ENCODE results near the gene STX1A. TPM values are rescaled to one million over a fixed set of nuclear protein-coding genes. Genes with fewer than 3 reads are reported as not detected.

Gene STX1A
- polyA plus RNA-seq, 1 experiment: 12.9 TPM

GRCh38 chr7:73704640-73705550 lies 14.6 kb downstream of the STX1A start:
- H3K27me3 ChIP-seq (ENCODE audit: control insufficient read depth, insufficient read depth, low read length): no peaks in the 10 kb centered on the region
- no peaks in the 10 kb centered on the region; the same call in 1 of the 2 replicates for H3K9me3 ChIP-seq (ENCODE audit: control insufficient read depth, insufficient read depth, low read length)
- DNase-seq (ENCODE audit: low read depth, low spot score): no peak
- ChIA-PET POLR2A (interaction anchor here (0.6 to 1.2 kb wide), 6 partner anchors 11 to 92 kb away, joined by 3 to 18 read pairs (median 4); no protein-coding TSS in a partner anchor), CTCF (interaction anchor here (0.6 to 3.6 kb wide), 3 partner anchors 98 to 164 kb away, joined by 3 to 17 read pairs (median 5); no protein-coding TSS in a partner anchor)
- H3K4me3 ChIP-seq (ENCODE audit: low read depth, low read length): no peak overlapping the region
- TF ChIP-seq CTCF (IDR thresholded peaks at IDR 0.05; ENCODE audit: low read depth, low read length): no peak
- no peak overlapping the region for H3K27ac ChIP-seq (ENCODE audit: low read depth, low read length)

GRCh38 chr7:73703757-73704639 lies 15.5 kb downstream of the STX1A start:
- DNase-seq (ENCODE audit: low read depth, low spot score): no peak
- TF ChIP-seq CTCF (IDR thresholded peaks at IDR 0.05; ENCODE audit: low read depth, low read length): no peak
- Histone ChIP-seq H3K27ac (ENCODE audit: low read depth, low read length) (no peak overlapping the region), H3K4me3 (ENCODE audit: low read depth, low read length) (no peak overlapping the region), H3K27me3 (ENCODE audit: control insufficient read depth, insufficient read depth, low read length) (no peaks in the 10 kb centered on the region), H3K9me3 (ENCODE audit: control insufficient read depth, insufficient read depth, low read length) (no peaks in the 10 kb centered on the region; the same call in 1 of the 2 replicates)
- POLR2A ChIA-PET: interaction anchor here (1.0 to 1.2 kb wide), 2 partner anchors 13 to 36 kb away, joined by 3 read pairs; no protein-coding TSS in a partner anchor
- CTCF ChIA-PET: interaction anchor here (0.5 to 3.6 kb wide), 3 partner anchors 21 to 97 kb away, joined by 4 to 17 read pairs (median 4); no protein-coding TSS in a partner anchor

GRCh38 chr7:73703225-73703624 lies 16.2 kb downstream of the STX1A start:
- H3K27ac ChIP-seq (ENCODE audit: low read depth, low read length): no peak overlapping the region
- H3K27me3 ChIP-seq (ENCODE audit: control insufficient read depth, insufficient read depth, low read length): no peaks in the 10 kb centered on the region
- no peak for DNase-seq (ENCODE audit: low read depth, low spot score)
- no peaks in the 10 kb centered on the region for H3K9me3 ChIP-seq (ENCODE audit: control insufficient read depth, insufficient read depth, low read length)
- H3K4me3 ChIP-seq (ENCODE audit: low read depth, low read length): no peak overlapping the region
- TF ChIP-seq CTCF (IDR thresholded peaks at IDR 0.05; ENCODE audit: low read depth, low read length): no peak
- ChIA-PET CTCF (interaction anchor here (3.6 kb wide), 1 partner anchor 97 kb away, joined by 17 read pairs; no protein-coding TSS in a partner anchor), POLR2A (interaction anchor here (1.0 kb wide), 1 partner anchor 35 kb away, joined by 3 read pairs; no protein-coding TSS in a partner anchor)

- ChIA-PET POLR2A (interaction anchor here (0.6 kb wide), 1 partner anchor 125 kb away, joined by 5 read pairs; the partner anchor contains the start of gene TBL2), CTCF (interaction anchor here (0.6 to 3.6 kb wide), 2 partner anchors 12 to 96 kb away, joined by 3 to 17 read pairs; no protein-coding TSS in a partner anchor)
- H3K27me3 ChIP-seq (ENCODE audit: control insufficient read depth, insufficient read depth, low read length): no peaks in the 10 kb centered on the region
- no peak for DNase-seq (ENCODE audit: low read depth, low spot score)
- no peak overlapping the region for H3K27ac ChIP-seq (ENCODE audit: low read depth, low read length)
- no peaks in the 10 kb centered on the region for H3K9me3 ChIP-seq (ENCODE audit: control insufficient read depth, insufficient read depth, low read length)
- no peak overlapping the region for H3K4me3 ChIP-seq (ENCODE audit: low read depth, low read length)
- TF ChIP-seq CTCF (IDR thresholded peaks at IDR 0.05; ENCODE audit: low read depth, low read length): no peak
Observed at GRCh38 chr7:73702665-73703064, 16.8 kb downstream of the STX1A start.
